Fibroblast of lung (primary cell): ENCODE data around the gene EYS. TPM values are rescaled to one million over a fixed set of nuclear protein-coding genes. Genes with fewer than 3 reads are reported as not detected.

ENCODE experiments used
- DNase-seq, 2 donors: peaks; one replicate each; pipeline versions ENCODE4 v3.0.0 to v3.0.0-alpha.2; 2010; ENCODE audit warnings: low read depth in 2 of 2
- H2AFZ ChIP-seq: 2 replicates; pipeline ENCODE4 v1.5.1; 2012; ENCODE audit warnings: low read length, control low read depth, inconsistent platforms
- H3K27ac ChIP-seq: 2 replicates; pipeline ENCODE4 v1.5.1; 2011; ENCODE audit warnings: low read length, control low read depth; ENCODE audit not compliant: insufficient read depth
- H3K27me3 ChIP-seq: 2 replicates; pipeline ENCODE4 v1.5.1; 2011; ENCODE audit warnings: mild to moderate bottlenecking, low read length; ENCODE audit not compliant: control insufficient read depth, insufficient read depth
- H3K36me3 ChIP-seq: 2 replicates; pipeline ENCODE4 v1.5.1; 2011; ENCODE audit warnings: low read length; ENCODE audit not compliant: control insufficient read depth, insufficient read depth
- H3K4me1 ChIP-seq: 2 replicates; pipeline ENCODE4 v1.5.1; 2011; ENCODE audit warnings: low read length; ENCODE audit not compliant: control insufficient read depth, insufficient read depth; ENCODE audit errors: extremely low read depth
- H3K4me2 ChIP-seq: 2 replicates; pipeline ENCODE4 v1.5.1; 2011; ENCODE audit warnings: low read length, control low read depth; ENCODE audit not compliant: insufficient read depth; ENCODE audit errors: extremely low read depth
- H3K4me3 ChIP-seq, 4 experiments: fragments of 200-600 bp in 1 of 4; sonication (generic) in 1 of 4; replicated peaks in 1 of 4; 2 replicates each; pipeline ENCODE4 v1.5.1; 2011 to 2016; ENCODE audit warnings: low read length in 4 of 4, low read depth in 3 of 4, mild to moderate bottlenecking in 3 of 4, control low read depth in 2 of 4, inconsistent platforms in 1 of 4, mixed read lengths in 1 of 4; ENCODE audit not compliant: insufficient read depth in 1 of 4; ENCODE audit errors: control extremely low read depth in 1 of 4
- H3K79me2 ChIP-seq: 2 replicates; pipeline ENCODE4 v1.5.1; 2012; ENCODE audit warnings: mild to moderate bottlenecking, low read length, inconsistent platforms; ENCODE audit not compliant: control insufficient read depth, insufficient read depth
- H3K9ac ChIP-seq: 2 replicates; pipeline ENCODE4 v1.5.1; 2011; ENCODE audit warnings: mild to moderate bottlenecking, low read length, control low read depth; ENCODE audit not compliant: insufficient read depth
- H3K9me3 ChIP-seq: 2 replicates; pipeline ENCODE4 v1.5.1; 2012; ENCODE audit warnings: low read depth, low read length; ENCODE audit not compliant: control insufficient read depth, insufficient read depth
- H4K20me1 ChIP-seq: 2 replicates; pipeline ENCODE4 v1.5.1; 2011; ENCODE audit warnings: low read length; ENCODE audit not compliant: control insufficient read depth, insufficient read depth; ENCODE audit errors: extremely low read depth
- EZH2 ChIP-seq: IDR thresholded peaks from 2 replicates; pipeline ENCODE4 v1.5.1; 2012; ENCODE audit warnings: low read length, control low read depth, mild to moderate bottlenecking; ENCODE audit errors: missing control alignments
- polyA plus RNA-seq, 2 donors: library from polyadenylated mRNA; depleted of rRNA in 1 of 2; stranded (reverse) in 1 of 2; unstranded in 1 of 2; fragments of >200 nt; gene quantifications; 2 replicates each; pipeline ENCODE4 v1.2.1, GENCODE V29; 2011 to 2012; ENCODE audit warnings: missing spikeins in 1 of 2
- total RNA-seq: library from RNA; depleted of rRNA; stranded (reverse); fragments of >200 nt; gene quantifications from 2 replicates; pipeline ENCODE4 v1.2.1, GENCODE V29; 2014
- TF ChIP-seq, protein P1 (sequence below), 2 donors: IDR thresholded peaks in 1 of 2; conservative IDR thresholded peaks in 1 of 2; 1 replicate in 1 of 2; 2 replicates in 1 of 2; pipeline ENCODE4 v1.5.1; 2011 to 2012; ENCODE audit warnings: low read length in 2 of 2, control low read depth in 1 of 2, inconsistent platforms in 1 of 2, low read depth in 1 of 2, mild to moderate bottlenecking in 1 of 2

The EYS gene
- total and polyA plus RNA-seq, 2 donors (not counting 1 experiment from before 2014, with no cell fraction given), result under 0.01 TPM; not detected in 1

DNA sequence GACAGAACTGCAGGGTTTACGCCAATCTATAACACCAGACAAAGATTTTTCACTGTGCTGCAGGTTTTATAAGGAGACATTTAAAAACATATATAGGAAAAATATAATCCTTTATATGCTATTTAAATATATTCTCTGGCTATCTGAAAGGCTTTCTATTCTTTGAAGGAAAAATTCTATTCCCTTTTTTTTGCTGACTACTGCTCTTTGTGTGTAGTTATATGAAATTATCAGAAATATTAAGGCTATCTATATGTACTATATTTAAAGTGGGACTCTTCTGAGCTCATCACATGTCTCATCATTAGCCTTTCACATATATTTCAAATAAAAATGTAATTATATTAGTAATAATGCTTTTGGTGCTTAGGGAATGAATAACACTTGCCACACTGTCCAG is 930.7 kb downstream of the EYS start:
- Histone ChIP-seq H3K9me3 (no peaks in the 10 kb centered on the region), H3K4me1 (no peaks in the 10 kb centered on the region), H3K9ac (no peak overlapping the region), H4K20me1 (no peaks in the 10 kb centered on the region), H3K79me2 (no peaks in the 10 kb centered on the region), H3K36me3 (no peaks in the 10 kb centered on the region), H3K4me2 (no peak overlapping the region), H3K27me3 (no peaks in the 10 kb centered on the region), H3K4me3 (no peak overlapping the region), H2AFZ (no peak overlapping the region), H3K27ac (no peak overlapping the region)
- DNase-seq, result no peak
- TF ChIP-seq, protein P1, sequence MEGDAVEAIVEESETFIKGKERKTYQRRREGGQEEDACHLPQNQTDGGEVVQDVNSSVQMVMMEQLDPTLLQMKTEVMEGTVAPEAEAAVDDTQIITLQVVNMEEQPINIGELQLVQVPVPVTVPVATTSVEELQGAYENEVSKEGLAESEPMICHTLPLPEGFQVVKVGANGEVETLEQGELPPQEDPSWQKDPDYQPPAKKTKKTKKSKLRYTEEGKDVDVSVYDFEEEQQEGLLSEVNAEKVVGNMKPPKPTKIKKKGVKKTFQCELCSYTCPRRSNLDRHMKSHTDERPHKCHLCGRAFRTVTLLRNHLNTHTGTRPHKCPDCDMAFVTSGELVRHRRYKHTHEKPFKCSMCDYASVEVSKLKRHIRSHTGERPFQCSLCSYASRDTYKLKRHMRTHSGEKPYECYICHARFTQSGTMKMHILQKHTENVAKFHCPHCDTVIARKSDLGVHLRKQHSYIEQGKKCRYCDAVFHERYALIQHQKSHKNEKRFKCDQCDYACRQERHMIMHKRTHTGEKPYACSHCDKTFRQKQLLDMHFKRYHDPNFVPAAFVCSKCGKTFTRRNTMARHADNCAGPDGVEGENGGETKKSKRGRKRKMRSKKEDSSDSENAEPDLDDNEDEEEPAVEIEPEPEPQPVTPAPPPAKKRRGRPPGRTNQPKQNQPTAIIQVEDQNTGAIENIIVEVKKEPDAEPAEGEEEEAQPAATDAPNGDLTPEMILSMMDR (conservative IDR thresholded peaks at IDR 0.05 in 1 of 2, IDR thresholded peaks at IDR 0.05 in 1 of 2; ENCODE audit: low read depth in 1 of 2, low read length in 2 of 2), result no peak
- no peak for TF ChIP-seq EZH2

DNA sequence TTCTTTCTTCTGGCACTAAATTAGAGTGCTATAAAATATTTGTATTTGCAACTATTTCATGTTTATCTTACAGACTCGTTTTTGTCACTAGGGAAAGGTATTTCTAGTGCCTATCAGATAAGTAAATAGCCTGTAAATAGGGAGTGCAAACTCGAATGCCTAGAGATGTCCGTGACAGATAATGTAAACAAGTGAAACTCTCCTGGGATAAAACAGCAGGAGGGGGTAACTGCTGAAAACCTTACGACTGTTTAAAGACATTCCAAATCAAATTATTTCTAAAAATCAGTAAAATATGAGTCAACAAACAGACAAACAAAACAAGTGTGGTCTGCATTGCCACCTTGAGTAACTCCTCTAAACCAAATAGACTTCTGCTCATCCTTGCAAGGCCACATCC is 932.1 kb downstream of the EYS start:
- no peak for DNase-seq
- no peak overlapping the region for H2AFZ ChIP-seq
- H3K9ac ChIP-seq, result no peak overlapping the region
- H3K9me3 ChIP-seq, result no peaks in the 10 kb centered on the region
- no peaks in the 10 kb centered on the region for H3K27me3 ChIP-seq
- H3K4me3 ChIP-seq, result no peak overlapping the region
- H3K4me2 ChIP-seq, result no peak overlapping the region
- no peaks in the 10 kb centered on the region for H3K79me2 ChIP-seq
- no peak overlapping the region for H3K27ac ChIP-seq
- TF ChIP-seq, protein P1 (conservative IDR thresholded peaks at IDR 0.05 in 1 of 2, IDR thresholded peaks at IDR 0.05 in 1 of 2; ENCODE audit: low read depth in 1 of 2, low read length in 2 of 2), result no peak
- TF ChIP-seq EZH2, result no peak
- no peaks in the 10 kb centered on the region for H3K4me1 ChIP-seq
- no peaks in the 10 kb centered on the region for H4K20me1 ChIP-seq
- H3K36me3 ChIP-seq, result no peaks in the 10 kb centered on the region

DNA sequence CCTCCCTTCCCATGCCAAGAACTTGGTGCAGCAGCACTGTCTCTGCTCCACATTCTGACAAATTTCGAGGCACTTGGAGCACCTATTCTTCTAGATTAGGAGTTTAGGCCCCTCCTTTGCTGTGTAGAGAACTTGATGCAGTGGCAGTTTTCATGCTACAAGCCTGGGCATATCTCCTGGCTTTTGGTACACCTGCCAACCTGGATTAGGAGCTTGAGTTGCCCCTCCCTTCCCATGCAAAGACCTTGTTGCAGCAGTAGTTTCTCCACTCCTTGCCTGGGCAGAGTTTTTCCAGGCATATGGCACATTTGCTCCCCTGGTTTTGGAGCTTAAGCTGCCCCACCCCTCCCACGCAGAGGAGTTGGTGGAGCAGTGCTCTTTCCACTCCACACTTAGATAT is 956.1 kb downstream of the EYS start:
- Histone ChIP-seq H3K4me3 (no peak overlapping the region), H3K4me1 (no peaks in the 10 kb centered on the region), H3K27ac (no peak overlapping the region), H3K36me3 (no peaks in the 10 kb centered on the region), H3K27me3 (no peaks in the 10 kb centered on the region), H3K9me3 (no peaks in the 10 kb centered on the region), H4K20me1 (no peaks in the 10 kb centered on the region), H2AFZ (no peak overlapping the region), H3K9ac (no peak overlapping the region), H3K79me2 (no peaks in the 10 kb centered on the region), H3K4me2 (no peak overlapping the region)
- no peak for TF ChIP-seq EZH2
- TF ChIP-seq, protein P1 (conservative IDR thresholded peaks at IDR 0.05 in 1 of 2, IDR thresholded peaks at IDR 0.05 in 1 of 2; ENCODE audit: low read depth in 1 of 2, low read length in 2 of 2), result no peak
- DNase-seq, result no peak
